HG03196 (cell line): ENCODE data around the gene MSANTD4.
"Not testable (repeated sequence)": the region's sequence is repeated elsewhere in the genome, so short reads cannot be mapped to it uniquely, and the experiment has no call there.

Experiments
- ATAC-seq: cut with Tn5 transposase; IDR thresholded peaks from one replicate; pipeline ENCODE4 v1.9.1; 2021; ENCODE audit not compliant: unreplicated experiment

The MSANTD4 gene

GRCh38 chr11:106021967-106022794, at the start of gene MSANTD4:
Gene MSANTD4, minus strand, starts transcription at chr11:106022240. Its CDS starts 11,323 bp downstream, at chr11:106010917.
- peak; percentile 99 for ATAC-seq

GRCh38 chr11:106070606-106071005, 48.6 kb upstream of the MSANTD4 start:
- ATAC-seq: no peak

- no peak for ATAC-seq
Observed at GRCh38 chr11:106063009-106063408, 41.0 kb upstream of the MSANTD4 start.

- ATAC-seq: no peak
Observed at GRCh38 chr11:106061954-106062949, 40.2 kb upstream of the MSANTD4 start.

- ATAC-seq: peak; percentile 45
Observed at GRCh38 chr11:106061249-106061784, 39.3 kb upstream of the MSANTD4 start.

GRCh38 chr11:106059617-106060016, 37.6 kb upstream of the MSANTD4 start:
- no peak for ATAC-seq

- not testable (repeated sequence) for ATAC-seq
Observed at GRCh38 chr11:106058377-106058776, 36.3 kb upstream of the MSANTD4 start.

GRCh38 chr11:106051103-106051502, 29.1 kb upstream of the MSANTD4 start:
- no peak for ATAC-seq

- ATAC-seq: no peak
Observed at GRCh38 chr11:106049727-106050476, 27.9 kb upstream of the MSANTD4 start.

- no peak for ATAC-seq
Observed at GRCh38 chr11:106047631-106048030, 25.6 kb upstream of the MSANTD4 start.

- ATAC-seq: no peak
Observed at GRCh38 chr11:106043540-106043939, 21.5 kb upstream of the MSANTD4 start.

- no peak for ATAC-seq
Observed at GRCh38 chr11:106032861-106033260, 10.8 kb upstream of the MSANTD4 start.

GRCh38 chr11:106031936-106032335, 9.9 kb upstream of the MSANTD4 start:
- no peak for ATAC-seq

GRCh38 chr11:106031202-106031810, 9.3 kb upstream of the MSANTD4 start:
- ATAC-seq: peak; percentile 83

GRCh38 chr11:106030609-106031008, 8.6 kb upstream of the MSANTD4 start:
- ATAC-seq: no peak

GRCh38 chr11:106022795-106023275, 795 bp upstream of the MSANTD4 start:
- ATAC-seq: no peak

- ATAC-seq: peak; percentile 16
Observed at GRCh38 chr11:106021181-106021966, 666 bp downstream of the MSANTD4 start.

- no peak for ATAC-seq
Observed at GRCh38 chr11:106017093-106017492, 4.9 kb downstream of the MSANTD4 start.

GRCh38 chr11:106015066-106015465, 7.0 kb downstream of the MSANTD4 start:
- ATAC-seq: no peak
